WTC11 (cell line): ENCODE data around the gene CASQ2. TPM values are rescaled to one million over a fixed set of nuclear protein-coding genes. Genes with fewer than 3 reads are reported as not detected.

Experiments used
- ATAC-seq: fragments of 200-7000 bp; cut with Tn5 transposase; 2 replicates; pipeline ENCODE4 v1.10.0; 2021; ENCODE audit warnings: mild to moderate bottlenecking, moderate library complexity
- CTCF ChIA-PET: fragments of 300-600 bp; sonication (Branson Sonifier 250); formaldehyde crosslinking; loops from one replicate; lab custom pipeline; 2021; ENCODE audit warnings: antibody characterized with exemption; lab: Charles Lee
- POLR2A ChIA-PET: fragments of 350-600 bp; sonication (Branson Sonifier 250); formaldehyde crosslinking; loops from one replicate; lab custom pipeline; 2021; ENCODE audit warnings: antibody characterized with exemption; lab: Charles Lee
- DNase-seq: peaks from one replicate; pipeline ENCODE4 v3.0.0; 2021; ENCODE audit warnings: low spot score
- H3K27ac Mint-ChIP-seq: 2 replicates; pipeline ENCODE4 v1.8.0; 2021; ENCODE audit warnings: mixed read lengths
- H3K27me3 Mint-ChIP-seq: 2 replicates; pipeline ENCODE4 v1.8.0; 2021; ENCODE audit warnings: low read depth, mild to moderate bottlenecking, moderate library complexity, mixed read lengths
- H3K36me3 Mint-ChIP-seq: 2 replicates; pipeline ENCODE4 v1.8.0; 2021; ENCODE audit warnings: mixed read lengths
- H3K4me1 Mint-ChIP-seq: 2 replicates; pipeline ENCODE4 v1.8.0; 2022; ENCODE audit warnings: mixed read lengths
- H3K4me3 Mint-ChIP-seq: 2 replicates; pipeline ENCODE4 v1.8.0; 2021; ENCODE audit warnings: mild to moderate bottlenecking, moderate library complexity, mixed read lengths
- H3K9me3 Mint-ChIP-seq: 2 replicates; pipeline ENCODE4 v1.8.0; 2021; ENCODE audit warnings: mixed read lengths
- ATF1 ChIP-seq: sonication (generic); formaldehyde crosslinking; IDR thresholded peaks from 2 replicates; pipeline ENCODE4 v1.8.1; 2023; ENCODE audit warnings: mild to moderate bottlenecking, moderate library complexity, missing genetic modification reagents
- CBFB ChIP-seq: sonication (generic); formaldehyde crosslinking; IDR thresholded peaks from 2 replicates; pipeline ENCODE4 v1.8.1; 2022; ENCODE audit warnings: mild to moderate bottlenecking, low read depth, missing genetic modification reagents
- CREB1 ChIP-seq: sonication (generic); formaldehyde crosslinking; IDR thresholded peaks from 2 replicates; pipeline ENCODE4 v1.8.0; 2023; ENCODE audit warnings: mild to moderate bottlenecking, missing genetic modification reagents
- CREM ChIP-seq: sonication (generic); formaldehyde crosslinking; IDR thresholded peaks from 2 replicates; pipeline ENCODE4 v1.8.1; 2022; ENCODE audit warnings: mild to moderate bottlenecking, missing genetic modification reagents, moderate library complexity
- ETV6 ChIP-seq: sonication (generic); formaldehyde crosslinking; IDR thresholded peaks from 2 replicates; pipeline ENCODE4 v1.8.1; 2022; ENCODE audit warnings: mild to moderate bottlenecking, missing genetic modification reagents
- FOXK1 ChIP-seq: sonication (generic); formaldehyde crosslinking; IDR thresholded peaks from 2 replicates; pipeline ENCODE4 v1.8.0; 2022; ENCODE audit warnings: mild to moderate bottlenecking, moderate library complexity, missing genetic modification reagents
- FOXP1 ChIP-seq: sonication (generic); formaldehyde crosslinking; IDR thresholded peaks from 2 replicates; pipeline ENCODE4 v1.8.0; 2022; ENCODE audit warnings: missing genetic modification reagents, mild to moderate bottlenecking, moderate library complexity, borderline replicate concordance
- GABPB1 ChIP-seq: sonication (generic); formaldehyde crosslinking; IDR thresholded peaks from 2 replicates; pipeline ENCODE4 v1.8.1; 2023; ENCODE audit warnings: mild to moderate bottlenecking, missing genetic modification reagents
- OVOL2 ChIP-seq: fragments of 250-450 bp; sonication (Bioruptor Pico); IDR thresholded peaks from 2 replicates; pipeline ENCODE4 v1.9.0; 2021; ENCODE audit warnings: mild to moderate bottlenecking, borderline replicate concordance
- RORB ChIP-seq: fragments of 250-450 bp; sonication (Bioruptor Pico); IDR thresholded peaks from 2 replicates; pipeline ENCODE4 v1.9.0; 2021; ENCODE audit warnings: mild to moderate bottlenecking
- SMAD3 ChIP-seq: sonication (generic); formaldehyde crosslinking; IDR thresholded peaks from 2 replicates; pipeline ENCODE4 v1.8.0; 2022; ENCODE audit warnings: missing genetic modification reagents, mild to moderate bottlenecking, borderline replicate concordance
- total RNA-seq: library from RNA; stranded (reverse); gene quantifications from 3 replicates; pipeline ENCODE4 v1.2.3, GENCODE V29; 2021
- TF ChIP-seq, protein P1 (sequence below): sonication (generic); formaldehyde crosslinking; IDR thresholded peaks from 2 replicates; pipeline ENCODE4 v1.8.1; 2022; ENCODE audit warnings: missing genetic modification reagents, borderline replicate concordance
- TF ChIP-seq, protein P2 (sequence below): sonication (generic); formaldehyde crosslinking; conservative IDR thresholded peaks from 2 replicates; pipeline ENCODE4 v1.8.1; 2023; ENCODE audit warnings: mild to moderate bottlenecking, low read depth, missing genetic modification reagents, moderate library complexity
- TF ChIP-seq, protein P3 (sequence below): fragments of 250-450 bp; sonication (Bioruptor Pico); IDR thresholded peaks from 2 replicates; pipeline ENCODE4 v1.9.0; 2021; ENCODE audit warnings: mild to moderate bottlenecking
- TF ChIP-seq, protein P4 (sequence below): fragments of 250-450 bp; sonication (Bioruptor Pico); IDR thresholded peaks from 2 replicates; pipeline ENCODE4 v1.9.0; 2021; ENCODE audit warnings: mild to moderate bottlenecking, borderline replicate concordance

The CASQ2 gene
- total RNA-seq, 1 experiment from 2014 or later: not detected

DNA sequence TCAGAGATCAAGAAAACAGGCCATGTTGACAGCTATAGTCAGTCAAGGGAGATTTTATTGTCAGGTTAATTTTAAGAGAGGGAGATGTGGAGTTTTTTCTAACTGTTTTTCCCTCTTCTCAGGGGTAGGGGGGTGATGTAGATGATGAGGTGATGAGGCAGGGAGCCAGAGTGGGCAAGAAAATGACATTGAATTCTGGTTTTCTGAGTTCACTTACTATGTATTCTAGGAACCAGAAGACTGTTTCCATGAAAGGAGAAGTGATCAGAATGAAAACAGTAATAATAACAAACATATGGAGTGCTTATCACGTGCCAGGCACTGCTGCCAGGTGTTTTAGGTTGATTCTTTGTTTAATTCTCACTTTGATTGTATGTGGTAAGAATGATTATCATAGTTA, 40.2 kb downstream of the CASQ2 start:
- no peaks in the 10 kb centered on the region for H3K9me3 Mint-ChIP-seq
- H3K27ac Mint-ChIP-seq: no peak overlapping the region
- H3K27me3 Mint-ChIP-seq: no peaks in the 10 kb centered on the region
- ChIA-PET POLR2A (no interaction called here), CTCF (interaction anchor here (0.8 to 1.6 kb wide), 5 partner anchors 11 to 253 kb away, joined by 3 to 18 read pairs (median 4); no protein-coding TSS in a partner anchor)
- DNase-seq: no peak
- H3K36me3 Mint-ChIP-seq: no peaks in the 10 kb centered on the region
- H3K4me1 Mint-ChIP-seq: no peaks in the 10 kb centered on the region
- no peak overlapping the region for H3K4me3 Mint-ChIP-seq
- TF ChIP-seq SMAD3 (CRISPR knock-in tag): no peak
- TF ChIP-seq ETV6: no peak
- no peak for ATAC-seq

DNA sequence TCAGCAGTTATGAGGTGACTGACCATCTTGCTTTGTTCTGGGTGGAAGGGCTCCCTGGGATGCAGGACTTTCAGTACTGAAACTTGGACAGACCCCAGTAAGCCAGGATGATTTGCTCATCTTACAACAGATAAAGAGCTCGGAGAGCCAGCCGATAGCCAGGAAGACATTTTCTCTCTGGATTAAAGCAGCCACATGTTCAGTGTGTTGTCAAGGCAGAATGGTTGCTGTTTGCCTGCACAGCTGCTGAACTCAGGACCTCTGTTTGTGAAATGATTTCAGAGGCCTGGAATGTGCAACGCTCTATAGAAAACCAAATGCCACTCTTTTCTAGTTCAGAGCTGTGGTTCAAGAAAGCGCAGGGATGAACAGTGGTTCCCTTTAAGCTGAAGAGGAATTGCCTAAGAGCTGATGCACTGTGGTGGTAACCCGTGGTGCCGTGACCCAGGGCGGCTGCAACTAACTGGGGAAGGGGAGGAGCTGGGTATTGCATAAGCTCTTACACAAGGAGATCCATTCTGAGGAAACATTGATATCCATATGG, 40.7 kb downstream of the CASQ2 start:
- CTCF ChIA-PET: interaction anchor here (0.8 to 1.6 kb wide), 5 partner anchors 10 to 254 kb away, joined by 3 to 18 read pairs (median 4); no protein-coding TSS in a partner anchor
- Mint-ChIP-seq H3K4me3 (no peak overlapping the region), H3K27ac (no peak overlapping the region), H3K27me3 (no peaks in the 10 kb centered on the region), H3K4me1 (no peaks in the 10 kb centered on the region), H3K9me3 (no peaks in the 10 kb centered on the region), H3K36me3 (no peaks in the 10 kb centered on the region)
- DNase-seq (no peak), ATAC-seq (peak; percentile 38)
- POLR2A ChIA-PET: no interaction called here
- TF ChIP-seq ATF1 (CRISPR knock-in tag) (no peak), GABPB1 (CRISPR knock-in tag) (peak; percentile 58; the same call in 1 of the 2 replicates)

DNA sequence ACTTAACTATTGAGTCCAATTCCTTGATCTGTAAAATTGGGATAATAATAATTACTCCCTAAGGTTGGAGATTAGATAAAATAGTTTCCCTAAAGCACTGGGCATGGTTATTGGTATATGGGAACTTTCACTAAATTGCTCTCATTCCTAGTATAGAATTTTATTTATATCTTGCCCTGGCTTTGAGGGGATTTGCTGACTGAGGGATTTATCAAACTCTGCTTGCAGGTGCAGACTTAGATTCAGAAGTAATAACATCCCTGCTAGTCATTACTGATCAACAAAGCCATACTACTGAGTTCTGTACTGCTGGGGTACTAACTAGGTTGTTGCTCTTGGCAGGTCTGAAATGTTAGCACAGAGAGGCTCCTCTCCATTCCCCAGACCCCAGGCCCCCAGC, 41.9 kb downstream of the CASQ2 start:
- TF ChIP-seq, protein P1, sequence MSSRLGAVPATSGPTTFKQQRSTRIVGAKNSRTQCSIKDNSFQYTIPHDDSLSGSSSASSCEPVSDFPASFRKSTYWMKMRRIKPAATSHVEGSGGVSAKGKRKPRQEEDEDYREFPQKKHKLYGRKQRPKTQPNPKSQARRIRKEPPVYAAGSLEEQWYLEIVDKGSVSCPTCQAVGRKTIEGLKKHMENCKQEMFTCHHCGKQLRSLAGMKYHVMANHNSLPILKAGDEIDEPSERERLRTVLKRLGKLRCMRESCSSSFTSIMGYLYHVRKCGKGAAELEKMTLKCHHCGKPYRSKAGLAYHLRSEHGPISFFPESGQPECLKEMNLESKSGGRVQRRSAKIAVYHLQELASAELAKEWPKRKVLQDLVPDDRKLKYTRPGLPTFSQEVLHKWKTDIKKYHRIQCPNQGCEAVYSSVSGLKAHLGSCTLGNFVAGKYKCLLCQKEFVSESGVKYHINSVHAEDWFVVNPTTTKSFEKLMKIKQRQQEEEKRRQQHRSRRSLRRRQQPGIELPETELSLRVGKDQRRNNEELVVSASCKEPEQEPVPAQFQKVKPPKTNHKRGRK (CRISPR knock-in tag): no peak
- no peak for TF ChIP-seq FOXK1 (CRISPR knock-in tag)
- TF ChIP-seq, protein P2, sequence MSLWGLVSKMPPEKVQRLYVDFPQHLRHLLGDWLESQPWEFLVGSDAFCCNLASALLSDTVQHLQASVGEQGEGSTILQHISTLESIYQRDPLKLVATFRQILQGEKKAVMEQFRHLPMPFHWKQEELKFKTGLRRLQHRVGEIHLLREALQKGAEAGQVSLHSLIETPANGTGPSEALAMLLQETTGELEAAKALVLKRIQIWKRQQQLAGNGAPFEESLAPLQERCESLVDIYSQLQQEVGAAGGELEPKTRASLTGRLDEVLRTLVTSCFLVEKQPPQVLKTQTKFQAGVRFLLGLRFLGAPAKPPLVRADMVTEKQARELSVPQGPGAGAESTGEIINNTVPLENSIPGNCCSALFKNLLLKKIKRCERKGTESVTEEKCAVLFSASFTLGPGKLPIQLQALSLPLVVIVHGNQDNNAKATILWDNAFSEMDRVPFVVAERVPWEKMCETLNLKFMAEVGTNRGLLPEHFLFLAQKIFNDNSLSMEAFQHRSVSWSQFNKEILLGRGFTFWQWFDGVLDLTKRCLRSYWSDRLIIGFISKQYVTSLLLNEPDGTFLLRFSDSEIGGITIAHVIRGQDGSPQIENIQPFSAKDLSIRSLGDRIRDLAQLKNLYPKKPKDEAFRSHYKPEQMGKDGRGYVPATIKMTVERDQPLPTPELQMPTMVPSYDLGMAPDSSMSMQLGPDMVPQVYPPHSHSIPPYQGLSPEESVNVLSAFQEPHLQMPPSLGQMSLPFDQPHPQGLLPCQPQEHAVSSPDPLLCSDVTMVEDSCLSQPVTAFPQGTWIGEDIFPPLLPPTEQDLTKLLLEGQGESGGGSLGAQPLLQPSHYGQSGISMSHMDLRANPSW (CRISPR knock-in tag): no peak
- no peak for TF ChIP-seq CREM
- no peak for TF ChIP-seq CREB1 (CRISPR knock-in tag)
- no peak for TF ChIP-seq FOXP1 (CRISPR knock-in tag)
- TF ChIP-seq, protein P3, sequence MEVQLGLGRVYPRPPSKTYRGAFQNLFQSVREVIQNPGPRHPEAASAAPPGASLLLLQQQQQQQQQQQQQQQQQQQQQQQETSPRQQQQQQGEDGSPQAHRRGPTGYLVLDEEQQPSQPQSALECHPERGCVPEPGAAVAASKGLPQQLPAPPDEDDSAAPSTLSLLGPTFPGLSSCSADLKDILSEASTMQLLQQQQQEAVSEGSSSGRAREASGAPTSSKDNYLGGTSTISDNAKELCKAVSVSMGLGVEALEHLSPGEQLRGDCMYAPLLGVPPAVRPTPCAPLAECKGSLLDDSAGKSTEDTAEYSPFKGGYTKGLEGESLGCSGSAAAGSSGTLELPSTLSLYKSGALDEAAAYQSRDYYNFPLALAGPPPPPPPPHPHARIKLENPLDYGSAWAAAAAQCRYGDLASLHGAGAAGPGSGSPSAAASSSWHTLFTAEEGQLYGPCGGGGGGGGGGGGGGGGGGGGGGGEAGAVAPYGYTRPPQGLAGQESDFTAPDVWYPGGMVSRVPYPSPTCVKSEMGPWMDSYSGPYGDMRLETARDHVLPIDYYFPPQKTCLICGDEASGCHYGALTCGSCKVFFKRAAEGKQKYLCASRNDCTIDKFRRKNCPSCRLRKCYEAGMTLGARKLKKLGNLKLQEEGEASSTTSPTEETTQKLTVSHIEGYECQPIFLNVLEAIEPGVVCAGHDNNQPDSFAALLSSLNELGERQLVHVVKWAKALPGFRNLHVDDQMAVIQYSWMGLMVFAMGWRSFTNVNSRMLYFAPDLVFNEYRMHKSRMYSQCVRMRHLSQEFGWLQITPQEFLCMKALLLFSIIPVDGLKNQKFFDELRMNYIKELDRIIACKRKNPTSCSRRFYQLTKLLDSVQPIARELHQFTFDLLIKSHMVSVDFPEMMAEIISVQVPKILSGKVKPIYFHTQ (CRISPR knock-in tag): no peak
- Mint-ChIP-seq H3K27ac (no peak overlapping the region), H3K27me3 (no peaks in the 10 kb centered on the region), H3K9me3 (no peaks in the 10 kb centered on the region), H3K4me1 (no peaks in the 10 kb centered on the region), H3K36me3 (no peaks in the 10 kb centered on the region), H3K4me3 (no peak overlapping the region)
- ChIA-PET CTCF (interaction anchor here (0.7 to 1.6 kb wide), 3 partner anchors 38 to 255 kb away, joined by 3 to 5 read pairs (median 4); no protein-coding TSS in a partner anchor), POLR2A (no interaction called here)
- no peak for ATAC-seq
- DNase-seq: no peak

DNA sequence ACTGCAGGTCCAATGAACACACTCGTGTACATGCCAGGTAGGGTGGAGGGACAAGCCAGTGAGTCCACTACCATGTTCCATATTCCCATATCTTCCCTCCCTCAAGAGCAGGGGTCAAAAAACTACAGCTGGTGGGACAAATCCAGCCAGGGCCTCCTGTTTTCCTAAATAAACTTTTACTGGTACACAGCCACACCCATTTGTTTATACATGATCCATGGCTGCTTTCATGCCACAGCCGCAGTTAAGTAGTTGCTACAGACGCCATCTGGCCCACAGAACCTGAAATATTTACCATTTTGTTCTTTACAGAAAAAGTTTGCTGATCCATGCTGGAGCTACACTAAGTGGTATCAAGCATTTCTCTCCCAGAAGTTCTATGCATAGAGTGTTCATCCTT, 42.4 kb downstream of the CASQ2 start:
- H3K4me1 Mint-ChIP-seq: no peaks in the 10 kb centered on the region
- no peaks in the 10 kb centered on the region for H3K27me3 Mint-ChIP-seq
- H3K9me3 Mint-ChIP-seq: no peaks in the 10 kb centered on the region
- ChIA-PET POLR2A (no interaction called here), CTCF (interaction anchor here (1.5 kb wide), 1 partner anchor 255 kb away, joined by 3 read pairs; no protein-coding TSS in a partner anchor)
- ATAC-seq (no peak), DNase-seq (no peak)
- no peak overlapping the region for H3K27ac Mint-ChIP-seq
- H3K36me3 Mint-ChIP-seq: no peaks in the 10 kb centered on the region
- no peak overlapping the region for H3K4me3 Mint-ChIP-seq
- TF ChIP-seq RORB (CRISPR knock-in tag): no peak
- TF ChIP-seq, protein P4, sequence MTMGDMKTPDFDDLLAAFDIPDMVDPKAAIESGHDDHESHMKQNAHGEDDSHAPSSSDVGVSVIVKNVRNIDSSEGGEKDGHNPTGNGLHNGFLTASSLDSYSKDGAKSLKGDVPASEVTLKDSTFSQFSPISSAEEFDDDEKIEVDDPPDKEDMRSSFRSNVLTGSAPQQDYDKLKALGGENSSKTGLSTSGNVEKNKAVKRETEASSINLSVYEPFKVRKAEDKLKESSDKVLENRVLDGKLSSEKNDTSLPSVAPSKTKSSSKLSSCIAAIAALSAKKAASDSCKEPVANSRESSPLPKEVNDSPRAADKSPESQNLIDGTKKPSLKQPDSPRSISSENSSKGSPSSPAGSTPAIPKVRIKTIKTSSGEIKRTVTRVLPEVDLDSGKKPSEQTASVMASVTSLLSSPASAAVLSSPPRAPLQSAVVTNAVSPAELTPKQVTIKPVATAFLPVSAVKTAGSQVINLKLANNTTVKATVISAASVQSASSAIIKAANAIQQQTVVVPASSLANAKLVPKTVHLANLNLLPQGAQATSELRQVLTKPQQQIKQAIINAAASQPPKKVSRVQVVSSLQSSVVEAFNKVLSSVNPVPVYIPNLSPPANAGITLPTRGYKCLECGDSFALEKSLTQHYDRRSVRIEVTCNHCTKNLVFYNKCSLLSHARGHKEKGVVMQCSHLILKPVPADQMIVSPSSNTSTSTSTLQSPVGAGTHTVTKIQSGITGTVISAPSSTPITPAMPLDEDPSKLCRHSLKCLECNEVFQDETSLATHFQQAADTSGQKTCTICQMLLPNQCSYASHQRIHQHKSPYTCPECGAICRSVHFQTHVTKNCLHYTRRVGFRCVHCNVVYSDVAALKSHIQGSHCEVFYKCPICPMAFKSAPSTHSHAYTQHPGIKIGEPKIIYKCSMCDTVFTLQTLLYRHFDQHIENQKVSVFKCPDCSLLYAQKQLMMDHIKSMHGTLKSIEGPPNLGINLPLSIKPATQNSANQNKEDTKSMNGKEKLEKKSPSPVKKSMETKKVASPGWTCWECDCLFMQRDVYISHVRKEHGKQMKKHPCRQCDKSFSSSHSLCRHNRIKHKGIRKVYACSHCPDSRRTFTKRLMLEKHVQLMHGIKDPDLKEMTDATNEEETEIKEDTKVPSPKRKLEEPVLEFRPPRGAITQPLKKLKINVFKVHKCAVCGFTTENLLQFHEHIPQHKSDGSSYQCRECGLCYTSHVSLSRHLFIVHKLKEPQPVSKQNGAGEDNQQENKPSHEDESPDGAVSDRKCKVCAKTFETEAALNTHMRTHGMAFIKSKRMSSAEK (CRISPR knock-in tag): no peak
- TF ChIP-seq CBFB (CRISPR knock-in tag): no peak
- no peak for TF ChIP-seq OVOL2
